Neural cell (in vitro differentiated cells): Measurements from ENCODE around the gene MAN2B2. TPM values are rescaled to one million over a fixed set of nuclear protein-coding genes. Genes with fewer than 3 reads are reported as not detected.

ENCODE experiments used
- H2AFZ ChIP-seq: fragments of 200-600, 300-800 bp; sonication (generic), shearing (Covaris generic); 2 replicates; pipeline ENCODE4 v1.6.0; 2014; ENCODE audit warnings: low read depth, mild to moderate bottlenecking, antibody characterized with exemption, low read length, moderate library complexity
- H3F3A ChIP-seq: fragments of 200-600 bp; shearing (Covaris generic); 2 replicates; pipeline ENCODE4 v1.6.1; 2016; ENCODE audit warnings: mild to moderate bottlenecking, moderate library complexity, mixed read lengths, antibody characterized with exemption, low read length; ENCODE audit not compliant: insufficient read depth, poor library complexity, severe bottlenecking
- H3K27ac ChIP-seq: fragments of 200-600, 300-800 bp; sonication (generic), shearing (Covaris generic); 2 replicates; pipeline ENCODE4 v1.5.1; 2014; ENCODE audit warnings: mild to moderate bottlenecking, low read length, moderate library complexity
- H3K27me3 ChIP-seq: fragments of 300-800, 200-600 bp; sonication (generic), shearing (Covaris generic); 2 replicates; pipeline ENCODE4 v1.6.0; 2014; ENCODE audit warnings: mild to moderate bottlenecking, low read depth, low read length, moderate library complexity; ENCODE audit not compliant: insufficient read depth
- H3K36me3 ChIP-seq: fragments of 300-800, 200-600 bp; sonication (generic), shearing (Covaris generic); 2 replicates; pipeline ENCODE4 v1.5.1; 2014; ENCODE audit warnings: mild to moderate bottlenecking, antibody characterized with exemption, low read length, moderate library complexity; ENCODE audit not compliant: insufficient read depth
- H3K4me2 ChIP-seq: fragments of 300-800, 200-600 bp; sonication (generic), shearing (Covaris generic); 2 replicates; pipeline ENCODE4 v1.6.0; 2014; ENCODE audit warnings: mild to moderate bottlenecking, low read length
- H3K4me3 ChIP-seq: fragments of 300-800, 200-600 bp; sonication (generic), shearing (Covaris generic); 2 replicates; pipeline ENCODE4 v1.5.1; 2014; ENCODE audit warnings: mild to moderate bottlenecking, low read length, moderate library complexity
- H3K79me2 ChIP-seq: fragments of 200-600 bp; shearing (Covaris generic); replicated peaks from 2 replicates; pipeline ENCODE4 v1.6.0; 2014; ENCODE audit warnings: mild to moderate bottlenecking, low read length, moderate library complexity; ENCODE audit not compliant: insufficient read depth
- H3K9ac ChIP-seq: fragments of 300-800, 200-600 bp; sonication (generic), shearing (Covaris generic); 2 replicates; pipeline ENCODE4 v1.6.1; 2016; ENCODE audit warnings: mild to moderate bottlenecking, low read length, mixed read lengths
- H3K9me2 ChIP-seq: fragments of 200-600 bp; shearing (Covaris generic); 2 replicates; pipeline ENCODE4 v1.6.1; 2016; ENCODE audit warnings: mild to moderate bottlenecking, low read length, mixed read lengths; ENCODE audit not compliant: insufficient read depth
- H3K9me3 ChIP-seq: fragments of 200-600, 300-800 bp; sonication (generic), shearing (Covaris generic); 2 replicates; pipeline ENCODE4 v1.6.1; 2016; ENCODE audit warnings: mild to moderate bottlenecking, mixed run types, low read length, moderate library complexity, mixed read lengths
- H4K20me1 ChIP-seq: fragments of 200-600 bp; shearing (Covaris generic); 2 replicates; pipeline ENCODE4 v1.6.1; 2016; ENCODE audit warnings: mild to moderate bottlenecking, mixed run types; ENCODE audit not compliant: insufficient read depth
- CTCF ChIP-seq: fragments of 450-650 bp; IDR thresholded peaks from 2 replicates; pipeline ENCODE4 v1.5.1; 2014; ENCODE audit warnings: antibody characterized with exemption, mild to moderate bottlenecking, moderate library complexity; ENCODE audit not compliant: poor library complexity, severe bottlenecking
- EP300 ChIP-seq: fragments of 450-650 bp; conservative IDR thresholded peaks from 2 replicates; pipeline ENCODE4 v1.6.1; 2014; ENCODE audit warnings: antibody characterized with exemption, mild to moderate bottlenecking, moderate library complexity; ENCODE audit not compliant: poor library complexity, severe bottlenecking
- EZH2 ChIP-seq: fragments of 200-600, 300-800 bp; shearing (Covaris generic), sonication (generic); IDR thresholded peaks from 2 replicates; pipeline ENCODE4 v1.6.1; 2014; ENCODE audit warnings: antibody characterized with exemption, low read length, borderline replicate concordance, mild to moderate bottlenecking; ENCODE audit not compliant: insufficient read depth, poor library complexity, severe bottlenecking
- MXI1 ChIP-seq: fragments of 450-650 bp; conservative IDR thresholded peaks from 2 replicates; pipeline ENCODE4 v1.6.1; 2014; ENCODE audit warnings: antibody characterized with exemption, mild to moderate bottlenecking; ENCODE audit not compliant: poor library complexity, severe bottlenecking
- POLR2AphosphoS5 ChIP-seq: IDR thresholded peaks from 2 replicates; pipeline ENCODE4 v1.6.1; 2012
- RAD21 ChIP-seq: fragments of 450-650 bp; conservative IDR thresholded peaks from 2 replicates; pipeline ENCODE4 v1.6.1; 2014; ENCODE audit warnings: antibody characterized with exemption, mild to moderate bottlenecking, moderate library complexity
- REST ChIP-seq: IDR thresholded peaks from 2 replicates; pipeline ENCODE4 v1.6.1; 2012; ENCODE audit warnings: borderline replicate concordance
- SMC3 ChIP-seq: fragments of 450-650 bp; conservative IDR thresholded peaks from 2 replicates; pipeline ENCODE4 v1.6.1; 2014; ENCODE audit warnings: antibody characterized with exemption, mild to moderate bottlenecking, moderate library complexity; ENCODE audit not compliant: poor library complexity
- TAF1 ChIP-seq: IDR thresholded peaks from 2 replicates; pipeline ENCODE4 v1.6.1; 2012; ENCODE audit warnings: low read depth
- polyA plus RNA-seq: library from polyadenylated mRNA; depleted of rRNA; stranded (reverse); fragments of >200 nt; gene quantifications from 2 replicates; pipeline ENCODE4 v1.2.3, GENCODE V29; 2014

Gene MAN2B2
- polyA plus RNA-seq, 1 donor from 2014 or later: 7.5 TPM

DNA sequence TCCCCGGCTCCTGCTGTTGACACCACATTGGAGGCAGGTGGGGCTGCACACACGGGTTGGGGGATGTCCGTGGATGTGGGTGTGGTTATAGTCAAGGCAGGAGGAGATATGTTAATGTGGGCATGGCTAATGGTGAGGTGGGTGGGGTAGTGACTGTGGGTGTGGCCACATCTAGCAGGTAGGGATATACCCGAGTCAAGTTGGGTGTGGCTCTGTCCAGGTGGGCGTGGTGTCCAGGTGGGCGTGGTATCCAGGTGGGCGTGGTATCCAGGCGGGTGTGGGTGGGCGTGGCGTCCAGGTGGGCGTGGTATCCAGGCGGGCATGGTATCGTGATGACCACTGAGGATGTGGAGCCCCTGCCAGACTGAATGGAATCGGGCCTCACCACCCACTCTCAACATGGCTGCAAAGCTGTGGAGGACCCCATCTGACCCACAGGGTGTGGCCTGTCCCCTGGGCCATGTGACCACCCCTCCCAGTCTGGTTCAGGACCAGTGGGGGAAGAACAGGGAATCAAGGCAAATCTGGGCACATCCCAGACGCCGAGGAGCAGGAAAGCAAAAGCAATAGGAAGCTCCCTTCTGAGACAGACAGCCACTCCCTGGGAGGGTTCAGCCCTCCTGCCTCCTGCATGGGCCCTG is 21.0 kb downstream of the MAN2B2 start:
- Histone ChIP-seq H3K4me3 (no peak overlapping the region), H3K9ac (no peak overlapping the region), H4K20me1 (no peaks in the 10 kb centered on the region), H3K36me3 (no peaks in the 10 kb centered on the region), H3K9me2 (no peaks in the 10 kb centered on the region), H3K27me3 (no peaks in the 10 kb centered on the region), H3F3A (no peaks in the 10 kb centered on the region), H3K4me2 (no peak overlapping the region), H2AFZ (no peak overlapping the region), H3K27ac (no peak overlapping the region), H3K79me2 (no peaks in the 10 kb centered on the region), H3K9me3 (no peaks in the 10 kb centered on the region)
- no peak for TF ChIP-seq MXI1
- TF ChIP-seq RAD21: no peak
- TF ChIP-seq TAF1: no peak
- TF ChIP-seq POLR2AphosphoS5: no peak
- no peak for TF ChIP-seq REST
- TF ChIP-seq EP300: no peak
- TF ChIP-seq SMC3: no peak
- no peak for TF ChIP-seq CTCF
- TF ChIP-seq EZH2: no peak

- H3K4me2 ChIP-seq: no peak overlapping the region
- H3K27me3 ChIP-seq: no peaks in the 10 kb centered on the region
- TF ChIP-seq POLR2AphosphoS5 (no peak), REST (no peak), RAD21 (no peak), TAF1 (no peak), CTCF (no peak), EP300 (no peak), EZH2 (no peak)
- no peak overlapping the region for H3K9ac ChIP-seq
- H3K36me3 ChIP-seq: no peaks in the 10 kb centered on the region
- H3K4me3 ChIP-seq: no peak overlapping the region
- no peak overlapping the region for H3K27ac ChIP-seq
- H4K20me1 ChIP-seq: no peaks in the 10 kb centered on the region
- H2AFZ ChIP-seq: no peak overlapping the region
- no peaks in the 10 kb centered on the region for H3K9me3 ChIP-seq
- no peaks in the 10 kb centered on the region for H3K9me2 ChIP-seq
- H3K79me2 ChIP-seq: no peaks in the 10 kb centered on the region
- H3F3A ChIP-seq: no peaks in the 10 kb centered on the region
Measured at GRCh38 chr4:6596948-6597347, 22.0 kb downstream of the MAN2B2 start.
